PC-3 (cell line): ENCODE measurements around the gene CHMP6. TPM values are rescaled to one million over a fixed set of nuclear protein-coding genes. Genes with fewer than 3 reads are reported as not detected.

Experiments
- ATAC-seq: fragments of 200-7000 bp; cut with Tn5 transposase; 2 replicates; pipeline ENCODE4 v1.9.1; 2020; ENCODE audit warnings: mild to moderate bottlenecking, moderate library complexity
- BruUV-seq: library from RNA; stranded (reverse); fragments of 400-500 nt; replicated peaks from 2 replicates; lab custom pipeline; 2021; lab: Mats Ljungman, UMichigan
- CTCF ChIA-PET: fragments of 300-600 bp; sonication (Branson Sonifier 250); formaldehyde crosslinking; loops from one replicate; lab custom pipeline; 2022; ENCODE audit warnings: antibody characterized with exemption; lab: Charles Lee
- POLR2A ChIA-PET: fragments of 300-600 bp; sonication (Branson Sonifier 250); formaldehyde crosslinking; loops from one replicate; lab custom pipeline; 2022; ENCODE audit warnings: antibody characterized with exemption; ENCODE audit not compliant: unreplicated experiment; lab: Charles Lee
- DNase-seq: peaks from one replicate; pipeline ENCODE4 v3.0.0-alpha.2; 2015
- H2AFZ ChIP-seq: fragments of 300-600 bp; sonication (generic); 2 replicates; pipeline ENCODE4 v1.6.0; 2016; ENCODE audit warnings: antibody characterized with exemption, low read length
- H3F3A ChIP-seq: fragments of 300-600 bp; sonication (generic); one replicate; pipeline ENCODE4 v1.6.0; 2017; ENCODE audit warnings: antibody characterized with exemption, low read length, control low read depth, mild to moderate bottlenecking; ENCODE audit not compliant: unreplicated experiment
- H3K27ac ChIP-seq: fragments of 300-600 bp; sonication (generic); 2 replicates; pipeline ENCODE4 v1.5.1; 2016; ENCODE audit warnings: mild to moderate bottlenecking, low read length
- H3K27me3 ChIP-seq: fragments of 300-600 bp; sonication (generic); 2 replicates; pipeline ENCODE4 v1.6.1; 2016; ENCODE audit warnings: low read length, mixed read lengths
- H3K36me3 ChIP-seq: fragments of 300-600 bp; sonication (generic); 2 replicates; pipeline ENCODE4 v1.6.1; 2016; ENCODE audit warnings: low read depth, mixed run types, low read length, mixed read lengths
- H3K4me1 ChIP-seq: fragments of 300-600 bp; sonication (generic); 2 replicates; pipeline ENCODE4 v1.5.1; 2016; ENCODE audit warnings: low read length; ENCODE audit not compliant: insufficient read depth
- H3K4me2 ChIP-seq: fragments of 300-600 bp; sonication (generic); 2 replicates; pipeline ENCODE4 v1.6.0; 2016; ENCODE audit warnings: low read length
- H3K4me3 ChIP-seq: fragments of 300-600 bp; sonication (generic); 2 replicates; pipeline ENCODE4 v1.5.1; 2016; ENCODE audit warnings: mild to moderate bottlenecking, low read length, mixed read lengths
- H3K79me2 ChIP-seq: fragments of 300-600 bp; sonication (generic); 2 replicates; pipeline ENCODE4 v1.6.1; 2017; ENCODE audit warnings: low read length, mixed read lengths
- H3K9ac ChIP-seq: fragments of 300-600 bp; sonication (generic); 2 replicates; pipeline ENCODE4 v1.6.0; 2016; ENCODE audit warnings: mild to moderate bottlenecking, low read length
- H3K9me2 ChIP-seq: fragments of 300-600 bp; sonication (generic); replicated peaks from 2 replicates; pipeline ENCODE4 v1.6.1; 2016; ENCODE audit warnings: mixed run types, low read length, mixed read lengths
- H3K9me3 ChIP-seq: fragments of 300-600 bp; sonication (generic); 2 replicates; pipeline ENCODE4 v1.6.1; 2016; ENCODE audit warnings: low read length, mixed read lengths
- H4K20me1 ChIP-seq: fragments of 300-600 bp; sonication (generic); 2 replicates; pipeline ENCODE4 v1.6.1; 2016; ENCODE audit warnings: low read length, mixed read lengths
- EZH2 ChIP-seq: fragments of 300-600 bp; sonication (generic); IDR thresholded peaks from one replicate; pipeline ENCODE4 v1.6.1; 2017; ENCODE audit warnings: antibody characterized with exemption, mild to moderate bottlenecking, low read length; ENCODE audit not compliant: unreplicated experiment
- EZH2phosphoT487 ChIP-seq: fragments of 300-600 bp; sonication (generic); IDR thresholded peaks from 2 replicates; pipeline ENCODE4 v1.6.1; 2018; ENCODE audit warnings: mild to moderate bottlenecking, antibody characterized with exemption, low read length, borderline replicate concordance
- intact Hi-C: fragments of 100-400 bp; cut with micrococcal nuclease; formaldehyde crosslinking; loops from 2 replicates; pipeline ENCODE4 v1.9.0; 2023
- total RNA-seq: library from RNA; depleted of rRNA; stranded (reverse); fragments of >200 nt; gene quantifications from 2 replicates; pipeline ENCODE4 v1.2.3, GENCODE V29; 2014
- TF ChIP-seq, protein P1 (sequence below): fragments of 300-600 bp; sonication (generic); conservative IDR thresholded peaks from 2 replicates; pipeline ENCODE4 v1.5.1; 2017; ENCODE audit warnings: antibody characterized with exemption, low read depth, mild to moderate bottlenecking, low read length

The CHMP6 gene
- total RNA-seq, 1 experiment from 2014 or later: 26.1 TPM

DNA sequence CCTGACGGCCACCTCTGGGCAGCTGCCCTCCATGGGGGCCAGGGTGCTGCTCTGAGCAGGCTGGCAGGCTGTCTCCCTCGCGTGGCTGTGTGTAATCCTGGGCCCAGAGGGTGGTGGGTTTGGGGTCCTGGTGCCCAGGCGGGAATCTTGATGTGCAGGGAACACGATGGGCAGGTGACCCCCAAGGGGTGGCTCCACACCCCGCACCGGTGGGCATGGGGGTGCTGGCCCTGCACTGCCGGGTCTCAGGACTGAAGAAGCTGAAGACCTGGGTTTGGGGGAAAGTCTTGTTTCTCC is 8.6 kb downstream of the CHMP6 start:
- no peaks in the 10 kb centered on the region for H3F3A ChIP-seq
- H3K4me3 ChIP-seq: no peak overlapping the region
- no peaks in the 10 kb centered on the region for H3K9me3 ChIP-seq
- H3K9me2 ChIP-seq: no peaks in the 10 kb centered on the region
- H3K9ac ChIP-seq: no peak overlapping the region
- no TSS peak for BruUV-seq
- H4K20me1 ChIP-seq: no peaks in the 10 kb centered on the region
- no peak for ATAC-seq
- ChIA-PET POLR2A (no interaction called here), CTCF (no interaction called here)
- H3K4me2 ChIP-seq: no peak overlapping the region
- H3K36me3 ChIP-seq: peaks cover 20% of the 10 kb centered on the region
- H3K79me2 ChIP-seq: no peaks in the 10 kb centered on the region
- peaks cover 28% of the 10 kb centered on the region for H3K4me1 ChIP-seq
- DNase-seq: no peak
- TF ChIP-seq EZH2: no peak
- no peak for TF ChIP-seq EZH2phosphoT487
- TF ChIP-seq, protein P1, sequence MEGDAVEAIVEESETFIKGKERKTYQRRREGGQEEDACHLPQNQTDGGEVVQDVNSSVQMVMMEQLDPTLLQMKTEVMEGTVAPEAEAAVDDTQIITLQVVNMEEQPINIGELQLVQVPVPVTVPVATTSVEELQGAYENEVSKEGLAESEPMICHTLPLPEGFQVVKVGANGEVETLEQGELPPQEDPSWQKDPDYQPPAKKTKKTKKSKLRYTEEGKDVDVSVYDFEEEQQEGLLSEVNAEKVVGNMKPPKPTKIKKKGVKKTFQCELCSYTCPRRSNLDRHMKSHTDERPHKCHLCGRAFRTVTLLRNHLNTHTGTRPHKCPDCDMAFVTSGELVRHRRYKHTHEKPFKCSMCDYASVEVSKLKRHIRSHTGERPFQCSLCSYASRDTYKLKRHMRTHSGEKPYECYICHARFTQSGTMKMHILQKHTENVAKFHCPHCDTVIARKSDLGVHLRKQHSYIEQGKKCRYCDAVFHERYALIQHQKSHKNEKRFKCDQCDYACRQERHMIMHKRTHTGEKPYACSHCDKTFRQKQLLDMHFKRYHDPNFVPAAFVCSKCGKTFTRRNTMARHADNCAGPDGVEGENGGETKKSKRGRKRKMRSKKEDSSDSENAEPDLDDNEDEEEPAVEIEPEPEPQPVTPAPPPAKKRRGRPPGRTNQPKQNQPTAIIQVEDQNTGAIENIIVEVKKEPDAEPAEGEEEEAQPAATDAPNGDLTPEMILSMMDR: no peak
- intact Hi-C loops: no loop called here
- no peak overlapping the region for H3K27ac ChIP-seq
- peaks cover 6% of the 10 kb centered on the region; the same call in 1 of the 2 replicates for H3K27me3 ChIP-seq
- no peak overlapping the region for H2AFZ ChIP-seq

DNA sequence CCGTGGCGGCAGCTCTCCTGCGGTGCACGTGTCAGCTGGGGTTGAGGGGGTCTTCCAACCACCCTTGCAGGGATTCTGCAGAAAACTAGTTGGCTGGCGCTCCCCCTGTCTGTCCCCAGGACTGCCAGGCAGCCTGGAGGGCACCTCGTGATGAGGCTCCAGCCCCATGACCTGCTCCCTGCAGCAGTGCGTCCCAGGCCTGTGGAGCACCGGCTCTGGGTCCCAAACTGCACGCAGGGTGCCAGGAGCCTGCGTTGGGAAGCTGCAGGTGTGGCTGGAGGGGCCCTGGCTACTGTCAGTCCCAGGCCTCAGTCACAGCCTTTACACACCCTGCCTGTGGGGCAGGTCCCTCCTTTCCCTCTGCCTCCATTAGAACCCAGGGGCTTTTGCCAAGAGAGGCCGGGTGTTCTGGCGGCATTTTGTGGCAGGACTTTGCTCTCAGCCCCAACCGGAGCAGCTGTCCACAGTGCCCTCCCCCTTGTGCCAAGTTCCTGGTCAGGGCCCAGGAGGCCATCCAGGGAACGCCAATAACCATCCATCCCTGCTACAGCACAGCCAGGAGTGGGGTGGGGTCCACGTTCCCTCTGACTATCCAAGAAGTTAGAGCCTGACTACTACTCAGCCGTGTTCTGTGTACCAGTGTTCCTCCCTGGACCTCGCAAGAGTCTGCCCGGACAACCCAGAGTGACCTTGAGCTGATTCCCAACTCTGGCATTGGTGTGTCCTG is 9.2 kb downstream of the CHMP6 start:
- Histone ChIP-seq H3K27ac (no peak overlapping the region), H3F3A (no peaks in the 10 kb centered on the region), H4K20me1 (no peaks in the 10 kb centered on the region), H3K4me2 (no peak overlapping the region), H3K9ac (no peak overlapping the region), H3K4me1 (peaks cover 28% of the 10 kb centered on the region), H2AFZ (no peak overlapping the region), H3K27me3 (peaks cover 6% of the 10 kb centered on the region; the same call in 1 of the 2 replicates), H3K9me2 (no peaks in the 10 kb centered on the region), H3K9me3 (no peaks in the 10 kb centered on the region), H3K36me3 (peaks cover 20% of the 10 kb centered on the region), H3K4me3 (no peak overlapping the region), H3K79me2 (no peaks in the 10 kb centered on the region)
- ChIA-PET POLR2A (no interaction called here), CTCF (no interaction called here)
- ATAC-seq (no peak), DNase-seq (no peak)
- intact Hi-C loops: no loop called here
- TF ChIP-seq, protein P1: no peak
- TF ChIP-seq EZH2phosphoT487 (no peak), EZH2 (no peak)
- no TSS peak for BruUV-seq

DNA sequence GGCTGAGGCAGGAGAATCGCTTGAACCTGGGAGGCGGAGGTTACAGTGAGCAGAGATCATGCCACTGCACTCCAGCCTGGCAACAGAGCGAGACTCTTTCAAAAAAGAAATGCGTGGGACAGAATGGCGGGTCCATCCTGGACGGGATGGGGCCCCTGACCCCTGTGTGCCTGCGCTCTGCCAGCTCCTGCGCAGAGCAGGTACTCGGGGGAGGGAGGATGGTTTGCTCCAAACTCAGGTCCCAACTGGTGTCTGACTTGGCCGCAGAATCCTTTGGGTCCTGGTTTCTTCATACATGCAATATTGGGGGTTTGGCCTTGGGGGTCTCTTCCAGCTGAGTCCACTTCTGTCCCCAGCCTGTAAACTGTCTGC is 10.4 kb downstream of the CHMP6 start:
- DNase-seq (no peak), ATAC-seq (no peak)
- BruUV-seq: no TSS peak
- Histone ChIP-seq H3K9me3 (no peaks in the 10 kb centered on the region), H3K27ac (no peak overlapping the region), H3F3A (no peaks in the 10 kb centered on the region), H3K4me3 (no peak overlapping the region), H3K27me3 (peaks cover 6% of the 10 kb centered on the region; the same call in 1 of the 2 replicates), H3K9ac (no peak overlapping the region), H3K79me2 (no peaks in the 10 kb centered on the region), H3K36me3 (peaks cover 17% of the 10 kb centered on the region), H3K9me2 (no peaks in the 10 kb centered on the region), H3K4me1 (peaks cover 20% of the 10 kb centered on the region), H3K4me2 (peak overlapping the region; percentile 30; the same call in 1 of the 2 replicates), H4K20me1 (no peaks in the 10 kb centered on the region), H2AFZ (no peak overlapping the region)
- intact Hi-C loops: no loop called here
- no peak for TF ChIP-seq EZH2
- TF ChIP-seq, protein P1: no peak
- TF ChIP-seq EZH2phosphoT487: no peak
- POLR2A ChIA-PET: no interaction called here
- CTCF ChIA-PET: no interaction called here
